Cardiac fibroblast (primary cell): ENCODE results near the gene BNIP2.

ENCODE experiments used
- DNase-seq, 2 donors: peaks; one replicate each; pipeline versions ENCODE4 v3.0.0 to v3.0.0-alpha.2; 2010; ENCODE audit warnings: low read depth in 2 of 2
- H3K4me3 ChIP-seq, 2 donors: replicated peaks in 1 of 2; 1 replicate in 1 of 2; 2 replicates in 1 of 2; pipeline ENCODE4 v1.5.1; 2011; ENCODE audit warnings: low read depth in 2 of 2, low read length in 2 of 2, mild to moderate bottlenecking in 2 of 2, moderate library complexity in 1 of 2
- CTCF ChIP-seq: IDR thresholded peaks from one replicate; pipeline ENCODE4 v1.5.1; 2011; ENCODE audit warnings: low read depth, mild to moderate bottlenecking, low read length, inconsistent platforms

The BNIP2 gene

GRCh38 chr15:59678620-59679019 lies 10.5 kb downstream of the BNIP2 start:
- no peak for TF ChIP-seq CTCF
- peak; percentile 49 to 66 for DNase-seq
- H3K4me3 ChIP-seq = no peak overlapping the region

- TF ChIP-seq CTCF = no peak
- H3K4me3 ChIP-seq = no peak overlapping the region
- no peak for DNase-seq
Measured at GRCh38 chr15:59678172-59678571, 10.9 kb downstream of the BNIP2 start.

GRCh38 chr15:59676565-59676964 lies 12.6 kb downstream of the BNIP2 start:
- TF ChIP-seq CTCF = no peak
- no peak overlapping the region for H3K4me3 ChIP-seq
- no peak for DNase-seq

GRCh38 chr15:59674361-59674877 lies 14.7 kb downstream of the BNIP2 start:
- no peak for DNase-seq
- no peak for TF ChIP-seq CTCF
- no peak overlapping the region for H3K4me3 ChIP-seq

- DNase-seq = no peak
- no peak for TF ChIP-seq CTCF
- no peak overlapping the region for H3K4me3 ChIP-seq
Measured at GRCh38 chr15:59668556-59668955, 20.6 kb downstream of the BNIP2 start.

GRCh38 chr15:59662260-59662659 lies 26.9 kb downstream of the BNIP2 start:
- no peak for TF ChIP-seq CTCF
- H3K4me3 ChIP-seq = no peak overlapping the region
- DNase-seq = peak; percentile 26 to 77

GRCh38 chr15:59659366-59659765 lies 29.8 kb downstream of the BNIP2 start:
- no peak for DNase-seq
- no peak overlapping the region for H3K4me3 ChIP-seq
- TF ChIP-seq CTCF = no peak
